ENCODE data around the gene ATP10B. TPM values are rescaled to one million over a fixed set of nuclear protein-coding genes. Genes with fewer than 3 reads are reported as not detected.

Gene ATP10B
- total and polyA plus RNA-seq, 12 donors: 0.01 to 0.15 (median 0.04) TPM; not detected in 9

DNA sequence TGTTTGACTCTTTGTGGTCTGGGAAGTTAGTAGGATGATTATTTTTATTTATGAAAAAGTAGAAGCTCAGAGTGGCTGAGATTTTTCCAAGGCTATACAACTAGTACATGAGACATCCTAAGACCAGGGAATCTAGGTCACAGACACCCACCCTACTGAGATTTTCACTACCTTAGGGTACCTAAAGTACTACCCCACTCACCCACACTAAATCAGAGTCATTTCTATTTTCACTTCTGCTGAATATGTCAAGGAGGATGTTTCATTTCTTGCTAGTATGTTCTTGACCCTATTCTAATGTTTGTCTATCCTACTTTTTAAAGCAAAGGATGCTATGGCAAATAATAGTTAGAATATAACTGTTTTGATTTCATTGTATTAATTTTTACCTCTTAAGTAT lies 206.0 kb downstream of the ATP10B start:
- no peak for TF ChIP-seq CTCF (IDR thresholded peaks at IDR 0.05)
- DNase-seq (no peak), ATAC-seq (no peak)
- intact Hi-C loops (cut with DNase I): no loop called here
- no peaks in the 10 kb centered on the region for H3K4me1 ChIP-seq
- H3K4me3 ChIP-seq: no peak overlapping the region
- H3K27ac ChIP-seq: no peak overlapping the region
- H3K27me3 ChIP-seq: no peaks in the 10 kb centered on the region
- H3K36me3 ChIP-seq: no peaks in the 10 kb centered on the region
- no peaks in the 10 kb centered on the region for H3K9me3 ChIP-seq

DNA sequence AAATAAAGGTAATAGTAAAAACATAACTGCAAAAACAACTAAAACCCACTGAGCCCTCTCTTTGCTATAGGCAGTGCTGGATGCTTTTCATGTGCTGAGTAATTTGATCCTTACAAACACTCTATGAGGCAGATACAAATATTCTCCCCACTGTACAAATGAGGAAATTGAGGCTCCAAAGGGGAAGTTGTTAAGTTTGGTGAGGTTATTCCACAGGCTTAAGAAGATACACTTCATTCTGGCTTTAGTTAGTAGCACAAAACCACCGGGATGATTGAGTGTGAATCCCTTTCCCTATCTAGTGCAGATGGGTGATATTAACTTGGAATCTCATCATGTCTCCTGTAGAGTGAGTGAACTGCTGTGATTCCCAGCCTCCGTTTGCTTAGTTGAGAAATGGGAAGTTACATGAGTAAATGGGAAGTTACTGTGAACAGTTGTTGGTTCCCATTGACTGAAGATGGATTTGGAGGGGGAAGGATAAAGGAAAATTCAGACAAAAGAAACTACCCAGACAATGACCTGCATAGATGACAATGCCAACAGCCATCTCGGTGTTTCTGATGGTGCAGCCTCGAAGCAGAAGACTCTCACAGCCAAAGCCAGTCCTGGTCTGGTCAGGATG lies 208.3 kb downstream of the ATP10B start:
- no peak for TF ChIP-seq CTCF (IDR thresholded peaks at IDR 0.05)
- WGBS, 2 donors: 73 to 76% methylated on average over 4 of the region's 4 CpGs
- intact Hi-C loops (cut with DNase I): no loop called here
- no peak for ATAC-seq
- no peak overlapping the region for H3K4me3 ChIP-seq
- H3K9me3 ChIP-seq: no peaks in the 10 kb centered on the region
- DNase-seq: no peak
- H3K27me3 ChIP-seq: no peaks in the 10 kb centered on the region
- no peaks in the 10 kb centered on the region for H3K36me3 ChIP-seq
- no peaks in the 10 kb centered on the region for H3K4me1 ChIP-seq
- no peak overlapping the region for H3K27ac ChIP-seq

DNA sequence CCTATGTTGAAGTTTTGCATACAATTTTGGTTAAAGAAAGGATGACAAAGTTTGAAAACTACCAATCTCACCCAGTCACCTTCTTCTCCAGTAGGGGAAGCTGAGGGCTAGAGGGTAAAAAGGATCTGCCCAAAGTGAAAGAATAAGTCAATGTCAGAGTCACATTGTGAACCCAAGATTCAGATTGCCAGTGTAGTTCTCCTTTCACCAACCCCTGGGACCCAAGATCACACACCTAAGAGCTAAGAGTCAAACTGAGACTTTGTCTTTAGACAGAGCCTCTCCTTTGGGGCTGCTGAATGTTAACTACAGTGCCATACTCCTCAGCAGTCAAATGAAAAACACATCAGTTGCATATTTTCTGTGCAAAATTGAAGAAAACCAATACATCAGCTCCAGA lies 210.6 kb downstream of the ATP10B start:
- H3K4me3 ChIP-seq: no peak overlapping the region
- DNase-seq: no peak
- H3K27me3 ChIP-seq: no peaks in the 10 kb centered on the region
- no peak for ATAC-seq
- H3K36me3 ChIP-seq: no peaks in the 10 kb centered on the region
- no peaks in the 10 kb centered on the region for H3K4me1 ChIP-seq
- H3K27ac ChIP-seq: no peak overlapping the region
- H3K9me3 ChIP-seq: no peaks in the 10 kb centered on the region
- intact Hi-C loops (cut with DNase I): no loop called here
- TF ChIP-seq CTCF (IDR thresholded peaks at IDR 0.05): no peak

- H3K4me1 ChIP-seq: no peaks in the 10 kb centered on the region
- 80% methylated on average over 7 of the region's 7 CpGs for WGBS, 2 donors
- peaks cover 0 to 6% (median 0%) of the 10 kb centered on the region in 7 donors for H3K27me3 ChIP-seq
- DNase-seq: no peak
- H3K27ac ChIP-seq: no peak overlapping the region
- H3K4me3 ChIP-seq: no peak overlapping the region
- no peaks in the 10 kb centered on the region for H3K9me3 ChIP-seq
- no peak for TF ChIP-seq CTCF (IDR thresholded peaks at IDR 0.05)
- H3K36me3 ChIP-seq: no peaks in the 10 kb centered on the region
- no peak for ATAC-seq
- intact Hi-C loops (cut with DNase I): no loop called here
These were observed 211.6 kb downstream of the ATP10B start for GRCh38 chr5:160640406-160640805.
